ENCODE measurements around the gene MICU1.

Gene MICU1

GRCh38 chr10:72601144-72601543, 24.7 kb downstream of the MICU1 start:
- no peaks in the 10 kb centered on the region for H3K36me3 Mint-ChIP-seq
- H3K27ac Mint-ChIP-seq = no peak overlapping the region
- H3K4me1 Mint-ChIP-seq = peaks cover 6% of the 10 kb centered on the region
- H3K9me3 Mint-ChIP-seq = no peaks in the 10 kb centered on the region
- DNase-seq (ENCODE audit: low spot score in 2 of 2) = no peak
- no peak overlapping the region for H3K4me3 Mint-ChIP-seq
- no peak for ATAC-seq

- Mint-ChIP-seq H3K4me3 (no peak overlapping the region), H3K27ac (no peak overlapping the region), H3K4me1 (no peaks in the 10 kb centered on the region), H3K9me3 (no peaks in the 10 kb centered on the region), H3K36me3 (no peaks in the 10 kb centered on the region)
- DNase-seq (ENCODE audit: low spot score in 2 of 2) (no peak), ATAC-seq (no peak)
Observed at GRCh38 chr10:72598769-72599701, 26.8 kb downstream of the MICU1 start.

GRCh38 chr10:72597897-72598296, 28.0 kb downstream of the MICU1 start:
- no peaks in the 10 kb centered on the region for H3K9me3 Mint-ChIP-seq
- DNase-seq (ENCODE audit: low spot score in 2 of 2) = no peak

GRCh38 chr10:72595436-72595835, 30.4 kb downstream of the MICU1 start:
- Mint-ChIP-seq H3K9me3 (no peaks in the 10 kb centered on the region), H3K27ac (no peak overlapping the region), H3K4me1 (peaks cover 7% of the 10 kb centered on the region), H3K36me3 (no peaks in the 10 kb centered on the region), H3K4me3 (no peak overlapping the region)
- ATAC-seq = no peak
- DNase-seq (ENCODE audit: low spot score in 2 of 2) = no peak

More at GRCh38 chr10:72597897-72598296, 28.0 kb downstream of the MICU1 start:
- H3K4me1 Mint-ChIP-seq = no peaks in the 10 kb centered on the region
- no peaks in the 10 kb centered on the region for H3K36me3 Mint-ChIP-seq
- peak; percentile 56 for ATAC-seq
- no peak overlapping the region for H3K4me3 Mint-ChIP-seq
- no peak overlapping the region for H3K27ac Mint-ChIP-seq

GRCh38 chr10:72593963-72594362, 31.9 kb downstream of the MICU1 start:
- H3K4me1 Mint-ChIP-seq = peaks cover 7% of the 10 kb centered on the region
- ATAC-seq (no peak), DNase-seq (ENCODE audit: low spot score in 2 of 2) (no peak)
- no peak overlapping the region for H3K27ac Mint-ChIP-seq
- H3K36me3 Mint-ChIP-seq = no peaks in the 10 kb centered on the region
- no peak overlapping the region for H3K4me3 Mint-ChIP-seq
- H3K9me3 Mint-ChIP-seq = no peaks in the 10 kb centered on the region

- ATAC-seq = no peak
Observed at GRCh38 chr10:72588266-72588665, 37.6 kb downstream of the MICU1 start.

GRCh38 chr10:72587568-72587967, 38.3 kb downstream of the MICU1 start:
- H3K4me1 Mint-ChIP-seq = peaks cover 7% of the 10 kb centered on the region
- H3K9me3 Mint-ChIP-seq = no peaks in the 10 kb centered on the region
- ATAC-seq (no peak), DNase-seq (ENCODE audit: low spot score in 2 of 2) (no peak)
- H3K4me3 Mint-ChIP-seq = no peak overlapping the region
- H3K36me3 Mint-ChIP-seq = no peaks in the 10 kb centered on the region
- no peak overlapping the region for H3K27ac Mint-ChIP-seq

More at GRCh38 chr10:72588266-72588665, 37.6 kb downstream of the MICU1 start:
- Mint-ChIP-seq H3K9me3 (no peaks in the 10 kb centered on the region), H3K4me1 (peaks cover 7% of the 10 kb centered on the region), H3K27ac (no peak overlapping the region), H3K4me3 (no peak overlapping the region), H3K36me3 (no peaks in the 10 kb centered on the region)
- DNase-seq (ENCODE audit: low spot score in 2 of 2) = no peak

- H3K36me3 Mint-ChIP-seq = no peaks in the 10 kb centered on the region
- ATAC-seq = no peak
- DNase-seq (ENCODE audit: low spot score in 2 of 2) = no peak
- H3K27ac Mint-ChIP-seq = no peak overlapping the region
- H3K4me3 Mint-ChIP-seq = no peak overlapping the region
- peaks cover 11% of the 10 kb centered on the region for H3K4me1 Mint-ChIP-seq
- no peaks in the 10 kb centered on the region for H3K9me3 Mint-ChIP-seq
Observed at GRCh38 chr10:72574636-72575035, 51.2 kb downstream of the MICU1 start.

- Mint-ChIP-seq H3K27ac (no peak overlapping the region), H3K36me3 (no peaks in the 10 kb centered on the region), H3K4me3 (no peak overlapping the region), H3K4me1 (peaks cover 11% of the 10 kb centered on the region), H3K9me3 (no peaks in the 10 kb centered on the region)
- ATAC-seq (no peak), DNase-seq (ENCODE audit: low spot score in 2 of 2) (no peak)
Observed at GRCh38 chr10:72573079-72573478, 52.8 kb downstream of the MICU1 start.

- DNase-seq (ENCODE audit: low spot score in 2 of 2) (no peak), ATAC-seq (no peak)
- no peaks in the 10 kb centered on the region for H3K9me3 Mint-ChIP-seq
- peak overlapping the region; percentile 16 for H3K27ac Mint-ChIP-seq
- no peak overlapping the region for H3K4me3 Mint-ChIP-seq
- peaks cover 29% of the 10 kb centered on the region for H3K36me3 Mint-ChIP-seq
- H3K4me1 Mint-ChIP-seq = peaks cover 14% of the 10 kb centered on the region
Observed at GRCh38 chr10:72567889-72568640, 57.8 kb downstream of the MICU1 start.

- peaks cover 20% of the 10 kb centered on the region for H3K4me1 Mint-ChIP-seq
- DNase-seq (ENCODE audit: low spot score in 2 of 2) = no peak
- no peak for ATAC-seq
- H3K27ac Mint-ChIP-seq = peak overlapping the region; percentile 16
- no peak overlapping the region for H3K4me3 Mint-ChIP-seq
- H3K36me3 Mint-ChIP-seq = peaks cover 36% of the 10 kb centered on the region
- no peaks in the 10 kb centered on the region for H3K9me3 Mint-ChIP-seq
Observed at GRCh38 chr10:72567421-72567820, 58.5 kb downstream of the MICU1 start.

- H3K4me3 Mint-ChIP-seq = no peak overlapping the region
- H3K9me3 Mint-ChIP-seq = no peaks in the 10 kb centered on the region
- H3K27ac Mint-ChIP-seq = peak overlapping the region; percentile 34
- peaks cover 64% of the 10 kb centered on the region for H3K36me3 Mint-ChIP-seq
- ATAC-seq (peak; percentile 87), DNase-seq (ENCODE audit: low spot score in 2 of 2) (peak in 1 of 2 donors; percentile 55)
- peaks cover 20% of the 10 kb centered on the region for H3K4me1 Mint-ChIP-seq
Observed at GRCh38 chr10:72564596-72564995, 61.3 kb downstream of the MICU1 start.

- peaks cover 20% of the 10 kb centered on the region for H3K4me1 Mint-ChIP-seq
- peak overlapping the region; percentile 68 for H3K27ac Mint-ChIP-seq
- ATAC-seq (peak; percentile 81), DNase-seq (ENCODE audit: low spot score in 2 of 2) (no peak)
- peak overlapping the region; percentile 44 for H3K4me3 Mint-ChIP-seq
- no peaks in the 10 kb centered on the region for H3K9me3 Mint-ChIP-seq
- H3K36me3 Mint-ChIP-seq = peaks cover 72% of the 10 kb centered on the region
Observed at GRCh38 chr10:72563327-72563932, 62.4 kb downstream of the MICU1 start.

- no peaks in the 10 kb centered on the region for H3K9me3 Mint-ChIP-seq
- no peak overlapping the region for H3K4me3 Mint-ChIP-seq
- no peak overlapping the region for H3K27ac Mint-ChIP-seq
- ATAC-seq (no peak), DNase-seq (ENCODE audit: low spot score in 2 of 2) (no peak)
- peaks cover 20% of the 10 kb centered on the region for H3K4me1 Mint-ChIP-seq
- H3K36me3 Mint-ChIP-seq = peaks cover 71% of the 10 kb centered on the region
Observed at GRCh38 chr10:72561745-72562166, 64.1 kb downstream of the MICU1 start.

GRCh38 chr10:72557362-72557761, 68.5 kb downstream of the MICU1 start:
- no peak for DNase-seq (ENCODE audit: low spot score in 2 of 2)
- Mint-ChIP-seq H3K36me3 (peaks cover 36% of the 10 kb centered on the region), H3K4me1 (peaks cover 5% of the 10 kb centered on the region), H3K4me3 (no peak overlapping the region), H3K9me3 (no peaks in the 10 kb centered on the region), H3K27ac (no peak overlapping the region)
- no peak for ATAC-seq
